GM03348 (cell line): ENCODE results near the gene FHIT.
"Not testable (repeated sequence)": the region's sequence is repeated elsewhere in the genome, so short reads cannot be mapped to it uniquely, and the experiment has no call there.

Experiments used
- DNase-seq: peaks from one replicate; pipeline ENCODE4 v3.0.0; 2012; ENCODE audit warnings: low spot score

The FHIT gene

GRCh38 chr3:60919296-60919695 is 332.0 kb downstream of the FHIT start:
- DNase-seq = no peak

GRCh38 chr3:60917141-60917540 is 334.1 kb downstream of the FHIT start:
- no peak for DNase-seq

GRCh38 chr3:60916546-60916945 is 334.7 kb downstream of the FHIT start:
- DNase-seq = no peak

- no peak for DNase-seq
Observed at GRCh38 chr3:60913474-60913873, 337.8 kb downstream of the FHIT start.

GRCh38 chr3:60912876-60913275 is 338.4 kb downstream of the FHIT start:
- DNase-seq = no peak

GRCh38 chr3:60912142-60912541 is 339.1 kb downstream of the FHIT start:
- no peak for DNase-seq

- no peak for DNase-seq
Observed at GRCh38 chr3:60909526-60909925, 341.7 kb downstream of the FHIT start.

GRCh38 chr3:60906283-60906682 is 345.0 kb downstream of the FHIT start:
- no peak for DNase-seq

- no peak for DNase-seq
Observed at GRCh38 chr3:60898321-60898720, 352.9 kb downstream of the FHIT start.

GRCh38 chr3:60893946-60894345 is 357.3 kb downstream of the FHIT start:
- no peak for DNase-seq

- no peak for DNase-seq
Observed at GRCh38 chr3:60890226-60890625, 361.0 kb downstream of the FHIT start.

- not testable (repeated sequence) for DNase-seq
Observed at GRCh38 chr3:60888952-60889351, 362.3 kb downstream of the FHIT start.

GRCh38 chr3:60887574-60887973 is 363.7 kb downstream of the FHIT start:
- no peak for DNase-seq

GRCh38 chr3:60886518-60886917 is 364.7 kb downstream of the FHIT start:
- DNase-seq = no peak

GRCh38 chr3:60884005-60884404 is 367.2 kb downstream of the FHIT start:
- no peak for DNase-seq

GRCh38 chr3:60877188-60877587 is 374.1 kb downstream of the FHIT start:
- DNase-seq = no peak

- DNase-seq = no peak
Observed at GRCh38 chr3:60870396-60870795, 380.9 kb downstream of the FHIT start.

- no peak for DNase-seq
Observed at GRCh38 chr3:60867200-60867599, 384.1 kb downstream of the FHIT start.

- DNase-seq = no peak
Observed at GRCh38 chr3:60856257-60857046, 394.8 kb downstream of the FHIT start.

- no peak for DNase-seq
Observed at GRCh38 chr3:60855250-60855649, 396.0 kb downstream of the FHIT start.

GRCh38 chr3:60854791-60855190 is 396.5 kb downstream of the FHIT start:
- no peak for DNase-seq

GRCh38 chr3:60847791-60848190 is 403.5 kb downstream of the FHIT start:
- DNase-seq = no peak

- peak; percentile 9 for DNase-seq
Observed at GRCh38 chr3:60844256-60844655, 407.0 kb downstream of the FHIT start.

GRCh38 chr3:60841355-60841754 is 409.9 kb downstream of the FHIT start:
- DNase-seq = no peak
